Smooth muscle cell (in vitro differentiated cells): ENCODE data around the gene PDE4B. TPM values are rescaled to one million over a fixed set of nuclear protein-coding genes. Genes with fewer than 3 reads are reported as not detected.

Experiments used
- DNase-seq: peaks from one replicate; lab custom pipeline; 2025; ENCODE audit not compliant: unreplicated experiment; lab: John Stamatoyannopoulos, UW
- H2AFZ ChIP-seq: fragments of 200-600 bp; sonication (generic); 2 replicates; pipeline ENCODE4 v1.6.0; 2016; ENCODE audit warnings: antibody characterized with exemption, low read depth, mild to moderate bottlenecking
- H3F3A ChIP-seq: fragments of 200-600 bp; sonication (generic); 2 replicates; pipeline ENCODE4 v1.6.0; 2017; ENCODE audit warnings: antibody characterized with exemption, low read depth
- H3K27ac ChIP-seq: fragments of 200-600 bp; sonication (generic); 2 replicates; pipeline ENCODE4 v1.5.1; 2016; ENCODE audit warnings: low read depth, mild to moderate bottlenecking
- H3K27me3 ChIP-seq: fragments of 200-600 bp; sonication (generic); 2 replicates; pipeline ENCODE4 v1.6.1; 2016; ENCODE audit warnings: low read depth, mild to moderate bottlenecking
- H3K36me3 ChIP-seq: fragments of 200-600 bp; sonication (generic); 2 replicates; pipeline ENCODE4 v1.5.1; 2016; ENCODE audit warnings: low read depth
- H3K4me1 ChIP-seq: fragments of 200-600 bp; sonication (generic); 2 replicates; pipeline ENCODE4 v1.5.1; 2016; ENCODE audit warnings: low read depth
- H3K4me2 ChIP-seq: fragments of 200-600 bp; sonication (generic); 2 replicates; pipeline ENCODE4 v1.6.0; 2016; ENCODE audit warnings: mild to moderate bottlenecking
- H3K4me3 ChIP-seq: fragments of 200-600 bp; sonication (generic); 2 replicates; pipeline ENCODE4 v1.5.1; 2016; ENCODE audit warnings: mild to moderate bottlenecking
- H3K79me2 ChIP-seq: fragments of 200-600 bp; sonication (generic); 2 replicates; pipeline ENCODE4 v1.6.0; 2016; ENCODE audit warnings: low read depth, mild to moderate bottlenecking
- H3K9ac ChIP-seq: fragments of 200-600 bp; sonication (generic); 2 replicates; pipeline ENCODE4 v1.6.0; 2016; ENCODE audit warnings: low read depth
- H3K9me3 ChIP-seq: fragments of 200-600 bp; sonication (generic); replicated peaks from 2 replicates; pipeline ENCODE4 v1.5.1; 2016; ENCODE audit warnings: low read depth
- H4K20me1 ChIP-seq: fragments of 200-600 bp; sonication (generic); 2 replicates; pipeline ENCODE4 v1.6.0; 2016; ENCODE audit warnings: low read depth
- CTCF ChIP-seq: fragments of 200-600 bp; sonication (generic); IDR thresholded peaks from 2 replicates; pipeline ENCODE4 v1.5.1; 2017; ENCODE audit warnings: borderline replicate concordance, mild to moderate bottlenecking, antibody characterized with exemption; ENCODE audit not compliant: insufficient read depth, poor library complexity, severe bottlenecking
- WGBS: methylation state at CpG from one replicate; pipeline ENCODE4 v1.1.7; 2016; ENCODE audit warnings: low lambda C conversion rate; 5-methylcytosine and 5-hydroxymethylcytosine counted together
- polyA plus RNA-seq: library from polyadenylated mRNA; unstranded; fragments of >200 nt; fragmentation: Nextera tagmentation; extraction: Ambion mirVana; gene quantifications from 2 replicates; pipeline ENCODE4 v1.2.1, GENCODE V29; 2016
- total RNA-seq: library from RNA; depleted of rRNA; stranded (reverse); fragments of >200 nt; gene quantifications from 2 replicates; pipeline ENCODE4 v1.2.3, GENCODE V29; 2014

The PDE4B gene
- total and polyA plus RNA-seq, 2 experiments from 2014 or later, result 18.5 to 24.8 TPM

- H3K27ac ChIP-seq, result no peak overlapping the region
- H3K9ac ChIP-seq, result no peak overlapping the region
- TF ChIP-seq CTCF, result no peak
- no peak overlapping the region for H2AFZ ChIP-seq
- H3K4me2 ChIP-seq, result no peak overlapping the region
- WGBS, result 82% methylated on average over 4 of the region's 4 CpGs
- no peaks in the 10 kb centered on the region for H3F3A ChIP-seq
- no peak overlapping the region for H3K4me3 ChIP-seq
- H3K27me3 ChIP-seq, result no peaks in the 10 kb centered on the region
- H3K4me1 ChIP-seq, result no peaks in the 10 kb centered on the region
- no peak for DNase-seq
- no peaks in the 10 kb centered on the region for H3K36me3 ChIP-seq
- no peaks in the 10 kb centered on the region for H4K20me1 ChIP-seq
- H3K9me3 ChIP-seq, result no peaks in the 10 kb centered on the region
- no peaks in the 10 kb centered on the region for H3K79me2 ChIP-seq
Observed at GRCh38 chr1:65880611-65881010, 87.9 kb downstream of the PDE4B start.

GRCh38 chr1:65881067-65881594 is 88.4 kb downstream of the PDE4B start:
- Histone ChIP-seq H3K4me1 (no peaks in the 10 kb centered on the region), H3K9ac (no peak overlapping the region), H3K27ac (no peak overlapping the region), H3K79me2 (no peaks in the 10 kb centered on the region), H3K9me3 (no peaks in the 10 kb centered on the region), H3K27me3 (no peaks in the 10 kb centered on the region), H3K4me2 (no peak overlapping the region), H3F3A (no peaks in the 10 kb centered on the region), H3K36me3 (no peaks in the 10 kb centered on the region), H4K20me1 (no peaks in the 10 kb centered on the region), H3K4me3 (no peak overlapping the region), H2AFZ (peak overlapping the region; percentile 12)
- TF ChIP-seq CTCF, result no peak
- WGBS, result 76% methylated on average over 2 of the region's 2 CpGs
- no peak for DNase-seq

GRCh38 chr1:65882076-65882475 is 89.4 kb downstream of the PDE4B start:
- Histone ChIP-seq H3K36me3 (no peaks in the 10 kb centered on the region), H3K27me3 (no peaks in the 10 kb centered on the region), H3K4me2 (no peak overlapping the region), H3F3A (no peaks in the 10 kb centered on the region), H3K9me3 (no peaks in the 10 kb centered on the region), H2AFZ (no peak overlapping the region), H3K4me1 (no peaks in the 10 kb centered on the region), H4K20me1 (no peaks in the 10 kb centered on the region), H3K4me3 (no peak overlapping the region), H3K79me2 (no peaks in the 10 kb centered on the region), H3K9ac (no peak overlapping the region), H3K27ac (no peak overlapping the region)
- TF ChIP-seq CTCF, result no peak
- 85% methylated on average over 1 of the region's 1 CpG for WGBS
- no peak for DNase-seq

- no peak overlapping the region for H3K27ac ChIP-seq
- no peaks in the 10 kb centered on the region for H4K20me1 ChIP-seq
- H3K9ac ChIP-seq, result no peak overlapping the region
- no peaks in the 10 kb centered on the region for H3K79me2 ChIP-seq
- no peak overlapping the region for H3K4me2 ChIP-seq
- TF ChIP-seq CTCF, result no peak
- DNase-seq, result no peak
- no peaks in the 10 kb centered on the region for H3K9me3 ChIP-seq
- no peaks in the 10 kb centered on the region for H3K36me3 ChIP-seq
- H3F3A ChIP-seq, result no peaks in the 10 kb centered on the region
- H3K27me3 ChIP-seq, result no peaks in the 10 kb centered on the region
- no peak overlapping the region for H3K4me3 ChIP-seq
- no peak overlapping the region for H2AFZ ChIP-seq
- H3K4me1 ChIP-seq, result no peaks in the 10 kb centered on the region
Observed at GRCh38 chr1:65889441-65889840, 96.7 kb downstream of the PDE4B start.
